ENCODE data around the gene GGA1. TPM values are rescaled to one million over a fixed set of nuclear protein-coding genes. Genes with fewer than 3 reads are reported as not detected.
"Not testable (repeated sequence)": the region's sequence is repeated elsewhere in the genome, so short reads cannot be mapped to it uniquely, and the experiment has no call there.

GGA1 gene
- total and polyA plus RNA-seq, 9 donors, result 27.4 to 46.8 (median 36.6) TPM

DNA sequence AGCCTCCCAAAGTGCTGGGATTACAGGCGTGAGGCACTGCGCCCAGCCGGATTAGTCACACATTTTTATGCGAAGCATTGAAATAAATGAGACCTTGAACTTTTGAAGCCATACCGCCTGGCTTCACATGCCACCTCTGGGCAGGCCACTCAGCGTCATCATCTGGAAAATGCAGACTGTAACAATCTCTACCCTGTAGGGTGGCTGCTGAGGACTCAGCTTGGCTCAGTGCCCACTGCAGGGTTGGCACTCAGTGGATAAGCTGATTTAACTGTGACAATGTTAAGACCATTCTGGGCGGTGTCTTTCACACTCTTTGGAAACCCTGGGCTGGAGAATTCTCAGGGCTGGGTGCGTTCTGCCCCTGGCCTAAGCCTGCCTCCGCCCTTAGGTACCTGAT is 39.3 kb downstream of the GGA1 start:
- Histone ChIP-seq H3K9me3 (replicated peaks; ENCODE audit: control insufficient read depth, low read depth, low read length) (no peaks in the 10 kb centered on the region), H3K36me3 (ENCODE audit: control insufficient read depth, insufficient read depth, low read length) (peaks cover 45% of the 10 kb centered on the region), H3K27me3 (ENCODE audit: control insufficient read depth, insufficient read depth, low read length) (no peaks in the 10 kb centered on the region), H3K4me1 (ENCODE audit: control insufficient read depth, insufficient read depth, low read length) (peaks cover 16% of the 10 kb centered on the region), H3K4me3 (ENCODE audit: low read length) (no peak overlapping the region), H3K27ac (ENCODE audit: low read length) (peak overlapping the region; percentile 42)
- 89% methylated on average over 6 of the region's 9 CpGs for whole genome bisulfite sequencing (ENCODE audit: insufficient coverage)
- peak; percentile 71 for DNase-seq

DNA sequence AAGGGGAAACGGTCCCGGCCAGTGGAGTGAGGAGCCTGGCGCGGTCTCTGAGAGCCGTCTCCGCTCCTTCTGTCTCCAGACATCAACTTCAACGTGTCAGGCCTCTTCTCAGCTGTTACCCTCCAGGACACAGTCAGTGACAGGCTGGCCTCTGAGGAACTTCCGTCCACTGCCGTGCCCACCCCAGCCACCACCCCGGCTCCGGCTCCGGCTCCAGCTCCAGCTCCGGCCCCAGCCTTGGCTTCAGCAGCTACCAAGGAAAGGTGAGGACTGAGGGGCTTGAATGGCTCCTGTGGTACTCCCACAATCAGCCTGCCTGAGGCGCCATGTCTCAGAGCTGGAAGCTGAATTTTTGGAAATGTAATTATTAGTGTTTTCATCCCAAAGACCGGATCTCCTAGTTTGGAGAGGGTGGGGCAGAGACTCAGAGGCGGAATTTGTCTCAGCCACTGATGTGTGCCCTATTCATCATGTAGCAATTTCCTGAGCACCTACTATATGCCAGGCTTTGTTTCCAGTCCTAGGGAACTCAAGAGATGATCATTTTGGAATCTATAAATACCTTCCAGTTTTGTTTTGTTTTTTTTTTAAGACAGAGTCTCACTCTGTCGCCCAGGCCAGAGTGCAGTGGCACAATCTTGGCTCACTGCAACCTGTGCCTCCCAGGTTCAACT is 42.0 kb downstream of the GGA1 start:
- H3K27ac ChIP-seq (ENCODE audit: low read length), result no peak overlapping the region

DNA sequence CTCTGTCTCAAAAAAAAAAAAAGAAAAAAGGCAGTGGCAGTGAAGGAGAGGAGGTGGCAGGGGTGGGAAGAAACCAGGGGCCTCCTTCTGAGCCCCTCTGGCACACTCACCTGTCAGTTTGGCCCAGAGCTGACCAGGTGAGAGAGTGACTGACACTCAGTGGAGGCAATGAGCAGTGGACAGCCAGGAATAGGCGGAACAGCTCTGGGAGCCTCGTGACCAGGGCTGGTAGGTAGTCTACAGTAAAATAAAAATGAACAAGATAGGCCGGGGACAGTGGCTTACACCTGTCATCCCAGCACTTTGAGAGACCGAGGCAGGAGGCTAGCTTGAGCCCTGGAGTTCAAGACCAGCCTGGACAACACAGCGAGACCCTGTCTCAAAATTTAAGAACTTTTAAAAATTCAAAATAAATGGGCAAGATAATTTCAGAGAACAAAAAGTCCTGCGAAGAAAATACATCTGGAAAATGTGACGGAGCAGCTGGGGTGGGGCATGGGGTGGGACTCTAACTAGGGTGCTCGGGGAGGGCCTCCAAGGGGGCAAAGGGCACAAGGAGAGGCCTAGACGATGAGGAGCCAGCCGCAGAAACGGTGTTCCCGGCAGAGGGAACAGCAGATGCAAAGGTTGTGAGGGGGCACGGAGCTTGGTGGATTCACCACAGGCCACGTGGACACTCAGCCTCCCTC is 46.1 kb downstream of the GGA1 start:
- Histone ChIP-seq H3K4me1 (ENCODE audit: control insufficient read depth, insufficient read depth, low read length) (peaks cover 22% of the 10 kb centered on the region), H3K27me3 (ENCODE audit: control insufficient read depth, insufficient read depth, low read length) (no peaks in the 10 kb centered on the region), H3K4me3 (ENCODE audit: low read length) (no peak overlapping the region), H3K36me3 (ENCODE audit: control insufficient read depth, insufficient read depth, low read length) (peaks cover 13% of the 10 kb centered on the region), H3K9me3 (replicated peaks; ENCODE audit: control insufficient read depth, low read depth, low read length) (no peaks in the 10 kb centered on the region), H3K27ac (ENCODE audit: low read length) (no peak overlapping the region)
- no peak for DNase-seq
- WGBS (ENCODE audit: insufficient coverage), result 81% methylated on average over 11 of the region's 14 CpGs

More for the DNA sequence above, 42.0 kb downstream of the GGA1 start:
- Histone ChIP-seq H3K4me3 (ENCODE audit: low read length) (no peak overlapping the region), H3K36me3 (ENCODE audit: control insufficient read depth, insufficient read depth, low read length) (peaks cover 31% of the 10 kb centered on the region), H3K27me3 (ENCODE audit: control insufficient read depth, insufficient read depth, low read length) (no peaks in the 10 kb centered on the region), H3K9me3 (replicated peaks; ENCODE audit: control insufficient read depth, low read depth, low read length) (no peaks in the 10 kb centered on the region), H3K4me1 (ENCODE audit: control insufficient read depth, insufficient read depth, low read length) (peaks cover 8% of the 10 kb centered on the region)
- no peak for DNase-seq
- WGBS (ENCODE audit: insufficient coverage), result 94% methylated on average over 11 of the region's 17 CpGs

DNA sequence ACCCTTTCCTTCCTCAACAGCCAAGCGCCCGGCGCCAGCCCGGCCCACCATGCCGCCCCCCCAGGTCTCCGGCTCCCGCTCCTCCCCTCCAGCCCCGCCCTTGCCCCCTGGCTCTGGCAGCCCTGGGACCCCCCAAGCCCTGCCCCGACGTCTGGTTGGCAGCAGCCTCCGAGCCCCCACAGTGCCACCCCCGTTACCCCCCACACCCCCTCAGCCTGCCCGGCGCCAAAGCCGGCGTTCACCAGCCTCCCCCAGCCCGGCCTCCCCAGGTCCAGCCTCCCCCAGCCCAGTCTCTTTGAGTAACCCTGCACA is 46.6 kb downstream of the GGA1 start:
- H3K4me3 ChIP-seq (ENCODE audit: low read length), result no peak overlapping the region
- WGBS (ENCODE audit: insufficient coverage), result 76% methylated on average over 2 of the region's 17 CpGs
- DNase-seq, result no peak
- peaks cover 27% of the 10 kb centered on the region for H3K4me1 ChIP-seq (ENCODE audit: control insufficient read depth, insufficient read depth, low read length)
- no peak overlapping the region for H3K27ac ChIP-seq (ENCODE audit: low read length)
- H3K27me3 ChIP-seq (ENCODE audit: control insufficient read depth, insufficient read depth, low read length), result no peaks in the 10 kb centered on the region
- no peaks in the 10 kb centered on the region for H3K9me3 ChIP-seq (replicated peaks; ENCODE audit: control insufficient read depth, low read depth, low read length)
- peaks cover 11% of the 10 kb centered on the region for H3K36me3 ChIP-seq (ENCODE audit: control insufficient read depth, insufficient read depth, low read length)

DNA sequence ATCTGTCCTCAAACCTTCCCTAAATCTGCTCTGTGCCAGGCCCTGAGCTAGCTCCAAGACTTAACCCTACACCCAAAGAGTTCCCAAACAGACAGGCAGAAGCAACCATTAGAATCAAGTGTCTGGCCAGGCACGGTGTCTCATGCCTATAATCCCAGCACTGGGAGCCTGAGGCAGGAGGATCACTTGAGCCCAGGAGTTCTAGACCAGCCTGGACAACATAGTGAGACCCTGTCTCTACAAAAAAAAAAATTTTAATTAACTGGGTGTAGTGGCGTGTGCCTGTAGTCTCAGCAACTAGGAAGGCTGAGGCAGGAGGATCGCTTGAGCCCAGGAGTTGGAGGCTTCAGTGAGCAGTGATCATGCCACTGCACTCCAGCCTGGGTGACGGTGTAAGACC is 47.9 kb downstream of the GGA1 start:
- DNase-seq; H3K4me3 ChIP-seq (ENCODE audit: low read length); H3K27me3 ChIP-seq (ENCODE audit: control insufficient read depth, insufficient read depth, low read length); H3K9me3 ChIP-seq (replicated peaks; ENCODE audit: control insufficient read depth, low read depth, low read length); H3K36me3 ChIP-seq (ENCODE audit: control insufficient read depth, insufficient read depth, low read length): not testable (repeated sequence)
- Histone ChIP-seq H3K27ac (ENCODE audit: low read length) (peak overlapping the region; percentile 65), H3K4me1 (ENCODE audit: control insufficient read depth, insufficient read depth, low read length) (peaks cover 41% of the 10 kb centered on the region)
- 87% methylated on average over 2 of the region's 4 CpGs for WGBS (ENCODE audit: insufficient coverage)

DNA sequence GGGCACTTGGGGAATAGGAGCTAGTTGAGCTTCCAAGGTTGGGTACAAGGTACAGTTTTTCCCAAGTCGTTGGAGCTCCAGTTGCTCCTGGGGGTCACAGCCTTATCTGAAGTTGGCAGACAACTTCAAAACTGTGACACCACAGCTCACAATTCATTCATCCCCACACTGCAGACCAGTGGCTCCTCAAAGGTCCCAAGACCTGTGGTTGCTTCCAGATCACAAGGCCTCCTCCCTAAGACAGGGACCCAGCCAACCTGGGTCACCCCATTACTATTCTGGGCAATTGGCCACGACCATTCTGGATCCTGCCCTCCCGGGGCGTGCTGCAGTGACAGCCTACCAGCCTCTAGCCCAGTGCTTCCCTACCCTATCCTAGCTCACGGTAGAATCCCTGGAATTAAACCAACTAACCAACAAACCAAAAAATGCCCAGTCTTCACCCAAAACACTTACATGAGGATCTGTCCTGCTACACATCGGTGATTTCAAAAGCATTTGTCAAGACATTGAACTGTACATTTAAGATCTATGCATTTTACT is 49.0 kb downstream of the GGA1 start:
- Histone ChIP-seq H3K4me1 (ENCODE audit: control insufficient read depth, insufficient read depth, low read length) (peaks cover 48% of the 10 kb centered on the region), H3K27me3 (ENCODE audit: control insufficient read depth, insufficient read depth, low read length) (no peaks in the 10 kb centered on the region), H3K36me3 (ENCODE audit: control insufficient read depth, insufficient read depth, low read length) (peaks cover 6% of the 10 kb centered on the region), H3K9me3 (replicated peaks; ENCODE audit: control insufficient read depth, low read depth, low read length) (no peaks in the 10 kb centered on the region), H3K4me3 (ENCODE audit: low read length) (peak overlapping the region; percentile 64), H3K27ac (ENCODE audit: low read length) (peak overlapping the region; percentile 97)
- 0% methylated on average over 1 of the region's 6 CpGs for WGBS (ENCODE audit: insufficient coverage)
- no peak for DNase-seq

DNA sequence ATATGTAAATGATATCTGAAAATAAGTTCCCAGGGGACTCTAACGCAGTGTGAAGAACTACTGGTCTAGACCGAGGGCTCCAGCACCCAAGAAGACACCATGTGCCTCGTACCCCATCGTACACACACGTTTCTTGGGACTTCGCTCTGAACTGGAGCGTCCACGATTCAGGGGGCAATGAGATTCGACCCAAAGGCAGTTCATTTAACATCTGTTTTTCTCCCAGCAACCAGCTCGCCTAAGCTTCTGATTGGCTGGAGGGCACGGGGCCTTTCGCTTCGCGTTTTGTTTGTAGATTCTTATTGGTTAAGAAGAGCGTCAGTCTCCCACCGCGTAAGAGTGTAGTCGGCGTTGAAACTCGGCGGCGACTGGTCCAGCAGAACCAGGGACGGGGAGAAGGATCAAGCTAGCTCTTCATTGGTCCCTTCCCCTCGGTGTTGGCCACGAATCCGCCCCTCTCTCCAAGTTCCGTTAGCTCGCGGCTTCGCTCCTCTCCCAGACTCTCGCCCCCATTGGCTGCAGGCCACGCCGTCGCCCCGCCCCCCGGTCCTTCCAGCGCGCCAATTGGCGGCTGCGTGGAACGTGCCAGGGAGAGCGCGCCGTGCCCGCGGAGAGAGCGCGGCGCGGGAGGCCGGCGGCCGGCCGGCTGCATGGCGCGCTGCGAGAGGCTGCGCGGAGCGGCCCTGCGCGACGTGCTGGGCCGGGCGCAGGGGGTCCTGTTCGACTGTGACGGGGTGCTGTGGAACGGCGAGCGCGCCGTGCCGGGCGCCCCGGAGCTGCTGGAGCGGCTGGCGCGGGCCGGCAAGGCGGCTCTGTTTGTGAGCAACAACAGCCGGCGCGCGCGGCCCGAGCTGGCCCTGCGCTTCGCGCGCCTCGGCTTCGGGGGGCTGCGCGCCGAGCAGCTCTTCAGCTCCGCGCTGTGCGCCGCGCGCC is 49.8 kb downstream of the GGA1 start, which contains the start of gene PDXP:
Gene PDXP, plus strand, starts transcription at position 591 of the 933 bp plus-strand sequence. Its CDS starts 60 bp downstream, at position 651.
- H3K36me3 ChIP-seq (ENCODE audit: control insufficient read depth, insufficient read depth, low read length), result peaks cover 2% of the 10 kb centered on the region
- no peaks in the 10 kb centered on the region for H3K27me3 ChIP-seq (ENCODE audit: control insufficient read depth, insufficient read depth, low read length)
- H3K4me1 ChIP-seq (ENCODE audit: control insufficient read depth, insufficient read depth, low read length), result peaks cover 51% of the 10 kb centered on the region
- H3K4me3 ChIP-seq (ENCODE audit: low read length), result peak within 1 kb of the TSS; percentile 64
- H3K9me3 ChIP-seq (replicated peaks; ENCODE audit: control insufficient read depth, low read depth, low read length), result no peaks in the 10 kb centered on the region
- peak within 1 kb of the TSS; percentile 97 for H3K27ac ChIP-seq (ENCODE audit: low read length)
- peak; percentile 100 for DNase-seq
- under 1% methylated on average over 99 of the region's 101 CpGs for whole genome bisulfite sequencing (ENCODE audit: insufficient coverage)

DNA sequence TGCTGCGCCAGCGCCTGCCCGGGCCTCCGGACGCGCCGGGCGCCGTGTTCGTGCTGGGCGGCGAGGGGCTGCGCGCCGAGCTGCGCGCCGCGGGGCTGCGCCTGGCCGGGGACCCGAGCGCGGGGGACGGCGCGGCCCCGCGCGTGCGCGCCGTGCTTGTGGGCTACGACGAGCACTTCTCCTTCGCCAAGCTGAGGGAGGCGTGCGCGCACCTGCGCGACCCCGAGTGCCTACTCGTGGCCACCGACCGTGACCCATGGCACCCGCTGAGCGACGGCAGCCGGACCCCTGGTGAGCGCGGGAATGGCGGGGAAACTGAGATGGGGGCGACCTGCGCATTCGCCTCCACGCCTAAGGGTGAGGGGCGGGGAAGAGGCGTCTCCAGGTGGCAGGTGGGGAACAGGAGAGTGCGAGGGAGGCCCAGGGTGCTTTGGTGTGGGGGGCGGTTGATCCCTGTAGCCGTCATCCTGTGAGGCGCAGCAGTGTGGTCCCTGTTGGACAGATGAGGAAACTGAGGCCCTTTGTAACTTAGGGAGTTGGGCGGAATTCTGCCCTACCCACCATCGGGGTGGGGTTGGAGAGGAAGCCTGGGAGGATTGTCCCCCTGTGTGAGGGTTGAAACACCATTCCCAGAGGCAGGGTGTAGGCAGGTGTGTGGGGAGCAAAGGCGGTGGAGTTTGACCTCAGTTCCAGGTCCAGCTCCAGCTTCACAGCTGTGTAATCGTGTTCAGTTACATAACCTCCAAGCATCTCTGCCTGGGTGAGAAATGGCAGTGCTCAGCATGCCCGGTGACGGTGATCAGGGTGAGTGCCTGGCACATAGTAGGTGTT is 50.6 kb downstream of the GGA1 start:
- Histone ChIP-seq H3K36me3 (ENCODE audit: control insufficient read depth, insufficient read depth, low read length) (peaks cover 2% of the 10 kb centered on the region), H3K9me3 (replicated peaks; ENCODE audit: control insufficient read depth, low read depth, low read length) (no peaks in the 10 kb centered on the region), H3K27ac (ENCODE audit: low read length) (no peak overlapping the region), H3K27me3 (ENCODE audit: control insufficient read depth, insufficient read depth, low read length) (no peaks in the 10 kb centered on the region), H3K4me1 (ENCODE audit: control insufficient read depth, insufficient read depth, low read length) (peaks cover 57% of the 10 kb centered on the region), H3K4me3 (ENCODE audit: low read length) (peak overlapping the region; percentile 64)
- WGBS (ENCODE audit: insufficient coverage), result 2% methylated on average over 61 of the region's 68 CpGs
- DNase-seq, result no peak

DNA sequence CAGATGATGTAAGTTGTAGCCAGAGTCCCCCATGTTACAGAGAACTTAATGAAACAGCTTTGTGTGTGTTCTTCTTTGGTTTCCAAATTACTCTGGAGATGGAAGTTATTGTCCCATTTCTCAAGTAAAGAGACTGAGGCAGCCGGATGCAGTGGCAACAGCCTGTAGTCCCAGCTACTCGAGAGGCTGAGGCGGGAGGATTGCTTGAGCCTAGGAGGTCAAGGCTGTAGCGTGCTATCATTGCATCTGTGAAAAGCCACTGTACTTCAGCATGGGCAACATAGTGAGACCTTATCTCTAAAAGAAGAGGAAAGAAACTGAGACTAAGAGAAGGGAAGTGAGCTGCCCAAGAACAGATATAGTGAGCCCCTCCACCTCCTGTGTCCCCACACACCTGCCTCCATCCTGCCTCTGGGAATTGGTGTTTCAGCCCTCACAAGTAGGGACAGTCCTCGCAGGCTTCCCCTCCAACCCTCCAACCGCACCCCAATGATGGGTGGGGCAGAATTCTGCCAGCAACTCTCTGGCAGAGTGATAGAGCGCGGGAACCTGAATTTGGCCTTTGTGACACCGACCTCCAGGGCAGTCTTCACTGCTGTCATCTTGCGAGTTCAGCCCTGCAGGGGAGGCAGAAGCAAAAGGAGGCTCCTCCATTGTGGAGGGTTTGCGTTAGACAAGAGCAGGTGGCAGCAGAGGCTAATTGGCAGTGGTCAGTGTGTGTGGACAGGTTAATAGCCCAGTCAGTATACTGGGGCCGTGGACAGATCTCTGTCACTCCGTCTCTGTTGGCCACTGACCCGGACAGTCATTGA is 51.5 kb downstream of the GGA1 start:
- 73% methylated on average over 14 of the region's 14 CpGs for WGBS (ENCODE audit: insufficient coverage)
- Histone ChIP-seq H3K9me3 (replicated peaks; ENCODE audit: control insufficient read depth, low read depth, low read length) (no peaks in the 10 kb centered on the region), H3K27ac (ENCODE audit: low read length) (peak overlapping the region; percentile 86), H3K27me3 (ENCODE audit: control insufficient read depth, insufficient read depth, low read length) (no peaks in the 10 kb centered on the region), H3K36me3 (ENCODE audit: control insufficient read depth, insufficient read depth, low read length) (peaks cover 4% of the 10 kb centered on the region), H3K4me1 (ENCODE audit: control insufficient read depth, insufficient read depth, low read length) (peaks cover 64% of the 10 kb centered on the region), H3K4me3 (ENCODE audit: low read length) (peak overlapping the region; percentile 64)
- DNase-seq, result no peak
